H1 (cell line): ENCODE measurements around the gene CFAP61. TPM values are rescaled to one million over a fixed set of nuclear protein-coding genes. Genes with fewer than 3 reads are reported as not detected.

Source experiments
- BACH1 ChIP-seq: IDR thresholded peaks from 2 replicates; pipeline ENCODE4 v1.6.1; 2012; ENCODE audit warnings: low read length, improper control_type of control experiment
- CBX5 ChIP-seq: fragments of 300-800, 300-1000 bp; sonication (generic); IDR thresholded peaks from 2 replicates; pipeline ENCODE4 v1.7.1; 2016; ENCODE audit warnings: antibody characterized with exemption, low read length, low read depth
- CHD1 ChIP-seq: IDR thresholded peaks from 2 replicates; pipeline ENCODE4 v1.6.1; 2012; ENCODE audit warnings: low read depth, low read length, improper control_type of control experiment
- POLR2A ChIP-seq, 2 experiments: IDR thresholded peaks; 1 replicate in 1 of 2; 2 replicates in 1 of 2; pipeline ENCODE4 v1.6.1; 2011; ENCODE audit warnings: low read depth in 2 of 2, low read length in 2 of 2, mild to moderate bottlenecking in 2 of 2; ENCODE audit errors: control extremely low read depth in 1 of 2
- RNF2 ChIP-seq: fragments of 200-900, 300-1000 bp; sonication (generic); IDR thresholded peaks from 2 replicates; pipeline ENCODE4 v1.7.1; 2016; ENCODE audit warnings: borderline replicate concordance, low read depth, mild to moderate bottlenecking, antibody characterized with exemption, low read length; ENCODE audit not compliant: poor library complexity, severe bottlenecking; ENCODE audit errors: missing control alignments
- SIRT6 ChIP-seq: IDR thresholded peaks from one replicate; pipeline ENCODE4 v1.7.1; 2012; ENCODE audit warnings: low read length, inconsistent platforms
- TAF1 ChIP-seq: IDR thresholded peaks from 2 replicates; pipeline ENCODE4 v1.6.1; 2011; ENCODE audit warnings: mild to moderate bottlenecking, low read depth, low read length
- TCF12 ChIP-seq: IDR thresholded peaks from 2 replicates; pipeline ENCODE4 v1.6.1; 2011; ENCODE audit warnings: low read depth, mild to moderate bottlenecking, low read length
- polyA plus RNA-seq, 7 experiments: library from polyadenylated mRNA; depleted of rRNA in 3 of 7; stranded (reverse) in 5 of 7; unstranded in 2 of 7; fragments of >200 nt in 5 of 7; fragments of 200-250 nt in 2 of 7; gene quantifications; 1 replicate in 5 of 7; 2 replicates in 1 of 7; 4 replicates in 1 of 7; pipeline versions ENCODE4 v1.2.1 to v1.2.3, GENCODE V29; 2011 to 2013; ENCODE audit warnings: missing spikeins in 2 of 7, mixed read lengths in 2 of 7
- total RNA-seq: library from RNA; stranded (reverse); fragmentation: NEBNext Ultra II Directional; extraction: Animal tissue kit (Norgen Biotek cat#: 25700); gene quantifications from 2 replicates; pipeline ENCODE4 v1.2.1, GENCODE V29; 2021

Gene CFAP61
- total and polyA plus RNA-seq, 2 of the 8 experiments (the other 6 are each of a cell fraction or from before 2014, with no cell fraction given): 0.29 to 0.61 TPM

DNA sequence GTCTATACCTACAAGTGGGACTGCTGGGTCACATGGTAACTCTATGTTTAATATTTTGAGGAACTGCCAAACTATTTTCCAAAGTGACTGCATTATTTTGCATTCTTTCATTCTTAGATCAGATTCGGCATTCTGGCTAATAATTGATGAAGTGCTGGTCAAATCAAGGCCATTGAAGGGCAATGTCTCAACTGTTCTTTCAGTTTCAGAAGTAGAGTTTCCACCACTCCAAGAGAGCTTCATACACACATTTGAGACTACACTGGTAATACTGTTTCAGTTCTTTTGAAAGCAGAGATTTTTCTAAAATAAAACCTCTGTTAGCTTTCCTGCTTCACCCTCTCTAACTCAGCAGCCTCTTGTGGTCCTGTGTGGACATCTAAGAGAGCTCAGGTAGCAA is 154.5 kb downstream of the CFAP61 start (continued):
- TF ChIP-seq BACH1: no peak
- TF ChIP-seq CBX5: no peak
- no peak for TF ChIP-seq CHD1
- no peak for TF ChIP-seq TCF12
- TF ChIP-seq SIRT6: no peak
- TF ChIP-seq POLR2A (IDR thresholded peaks at IDR 0.05; ENCODE audit: control extremely low read depth in 1 of 2, low read depth in 2 of 2, low read length in 2 of 2): no peak
- no peak for TF ChIP-seq TAF1
- no peak for TF ChIP-seq RNF2
